K562 (cell line): ENCODE data around the gene ADAM10. TPM values are rescaled to one million over a fixed set of nuclear protein-coding genes. Genes with fewer than 3 reads are reported as not detected.

Source experiments
- DNMT1 ChIP-seq: fragments of 450-650 bp; IDR thresholded peaks from 2 replicates; pipeline ENCODE4 v1.6.1; 2016; ENCODE audit warnings: antibody characterized with exemption, mild to moderate bottlenecking
- FIP1L1 ChIP-seq: fragments of 200-400 bp; formaldehyde crosslinking; IDR thresholded peaks from 2 replicates; pipeline ENCODE4 v1.6.1; 2018; ENCODE audit warnings: mild to moderate bottlenecking, low read depth, low read length; ENCODE audit not compliant: poor library complexity, severe bottlenecking
- MAZ ChIP-seq, 2 experiments: fragments of 450-650 bp in 1 of 2; sonication (generic) in 1 of 2; formaldehyde crosslinking; IDR thresholded peaks in 1 of 2; conservative IDR thresholded peaks in 1 of 2; 2 replicates each; pipeline versions ENCODE4 v1.4.0 to v1.5.0; 2020; ENCODE audit warnings: mild to moderate bottlenecking in 1 of 2, missing genetic modification reagents in 1 of 2
- MIER1 ChIP-seq: fragments of 450-650 bp; IDR thresholded peaks from 2 replicates; pipeline ENCODE4 v1.6.1; 2016; ENCODE audit warnings: antibody characterized with exemption, mild to moderate bottlenecking, low read depth
- NFATC3 ChIP-seq: fragments of 450-650 bp; IDR thresholded peaks from 2 replicates; pipeline ENCODE4 v1.6.1; 2017; ENCODE audit warnings: mild to moderate bottlenecking
- NFRKB ChIP-seq: fragments of 450-650 bp; IDR thresholded peaks from 2 replicates; pipeline ENCODE4 v1.6.1; 2016; ENCODE audit warnings: low read depth
- NR2C2 ChIP-seq, 2 experiments: fragments of 200-800 bp in 1 of 2; sonication (Bioruptor generic) in 1 of 2; sonication (generic) in 1 of 2; formaldehyde crosslinking in 1 of 2; IDR thresholded peaks; 2 replicates each; pipeline versions ENCODE4 v1.6.1 to v1.8.0; 2016 to 2022; ENCODE audit warnings: mild to moderate bottlenecking in 1 of 2, missing compliant biosample characterization in 1 of 2, missing genetic modification characterization in 1 of 2, missing genetic modification reagents in 1 of 2
- SP1 ChIP-seq: sonication (generic); formaldehyde crosslinking; IDR thresholded peaks from 2 replicates; pipeline ENCODE4 v1.8.1; 2022; ENCODE audit warnings: mild to moderate bottlenecking, missing genetic modification reagents
- TOE1 ChIP-seq, 2 experiments: fragments of 450-650 bp in 1 of 2; sonication (generic) in 1 of 2; formaldehyde crosslinking in 1 of 2; IDR thresholded peaks; 2 replicates each; pipeline versions ENCODE4 v1.7.1 to v1.8.0; 2016 to 2022; ENCODE audit warnings: borderline replicate concordance in 2 of 2, mild to moderate bottlenecking in 2 of 2, antibody characterized with exemption in 1 of 2, inconsistent platforms in 1 of 2, low read depth in 1 of 2, missing genetic modification reagents in 1 of 2, moderate library complexity in 1 of 2
- USF1 ChIP-seq: sonication (generic); formaldehyde crosslinking; IDR thresholded peaks from 2 replicates; pipeline ENCODE4 v1.9.0; 2022; ENCODE audit warnings: mild to moderate bottlenecking, missing genetic modification reagents
- ZNF224 ChIP-seq: sonication (generic); formaldehyde crosslinking; IDR thresholded peaks from 2 replicates; pipeline ENCODE4 v1.8.0; 2022; ENCODE audit warnings: mild to moderate bottlenecking, missing genetic modification reagents
- ZNF239 ChIP-seq: fragments of 250-450 bp; sonication (Bioruptor Pico); IDR thresholded peaks from 2 replicates; pipeline ENCODE4 v1.4.0; 2020; ENCODE audit warnings: mild to moderate bottlenecking
- ZNF589 ChIP-seq: fragments of 200-800 bp; sonication (Bioruptor generic); IDR thresholded peaks from 2 replicates; pipeline ENCODE4 v1.6.1; 2016; ENCODE audit warnings: low read depth, missing genetic modification characterization, missing compliant biosample characterization
- polyA plus RNA-seq, 8 experiments: library from polyadenylated mRNA; depleted of rRNA in 4 of 8; stranded (reverse) in 5 of 8; unstranded in 3 of 8; fragments of >200 nt; fragmentation: Nextera tagmentation in 2 of 8; fragmentation: Illumina TruSeq in 1 of 8; extraction: Ambion mirVana in 2 of 8; extraction: Trizol in 1 of 8; gene quantifications; 2 replicates each; pipeline versions ENCODE4 v1.2.1 to v1.2.3, GENCODE V29; 2011 to 2014; ENCODE audit warnings: inconsistent platforms in 1 of 8, missing spikeins in 1 of 8
- total RNA-seq, 7 experiments: library from RNA; depleted of rRNA in 6 of 7; stranded (reverse); fragments of >200 nt in 6 of 7; fragmentation: Illumina TruSeq in 2 of 7; extraction: Trizol in 2 of 7; gene quantifications; 2 replicates each; pipeline versions ENCODE4 v1.2.1 to v1.2.3, GENCODE V29; 2011 to 2021; ENCODE audit warnings: low replicate concordance in 1 of 7
- TF ChIP-seq, protein P1 (sequence below): fragments of 250-450 bp; sonication (Bioruptor Pico); IDR thresholded peaks from 2 replicates; pipeline ENCODE4 v1.9.0; 2021; ENCODE audit warnings: mild to moderate bottlenecking, inconsistent platforms
- TF ChIP-seq, protein P2 (sequence below): fragments of 250-450 bp; sonication (Bioruptor Pico); IDR thresholded peaks from 2 replicates; pipeline ENCODE4 v1.8.0; 2021; ENCODE audit warnings: borderline replicate concordance, mild to moderate bottlenecking, moderate library complexity; ENCODE audit not compliant: poor library complexity, severe bottlenecking

The ADAM10 gene
- total and polyA plus RNA-seq, 9 of the 15 experiments (the other 6 are each of a cell fraction or from before 2014, with no cell fraction given): 11.9 to 152 (median 57.3) TPM

DNA sequence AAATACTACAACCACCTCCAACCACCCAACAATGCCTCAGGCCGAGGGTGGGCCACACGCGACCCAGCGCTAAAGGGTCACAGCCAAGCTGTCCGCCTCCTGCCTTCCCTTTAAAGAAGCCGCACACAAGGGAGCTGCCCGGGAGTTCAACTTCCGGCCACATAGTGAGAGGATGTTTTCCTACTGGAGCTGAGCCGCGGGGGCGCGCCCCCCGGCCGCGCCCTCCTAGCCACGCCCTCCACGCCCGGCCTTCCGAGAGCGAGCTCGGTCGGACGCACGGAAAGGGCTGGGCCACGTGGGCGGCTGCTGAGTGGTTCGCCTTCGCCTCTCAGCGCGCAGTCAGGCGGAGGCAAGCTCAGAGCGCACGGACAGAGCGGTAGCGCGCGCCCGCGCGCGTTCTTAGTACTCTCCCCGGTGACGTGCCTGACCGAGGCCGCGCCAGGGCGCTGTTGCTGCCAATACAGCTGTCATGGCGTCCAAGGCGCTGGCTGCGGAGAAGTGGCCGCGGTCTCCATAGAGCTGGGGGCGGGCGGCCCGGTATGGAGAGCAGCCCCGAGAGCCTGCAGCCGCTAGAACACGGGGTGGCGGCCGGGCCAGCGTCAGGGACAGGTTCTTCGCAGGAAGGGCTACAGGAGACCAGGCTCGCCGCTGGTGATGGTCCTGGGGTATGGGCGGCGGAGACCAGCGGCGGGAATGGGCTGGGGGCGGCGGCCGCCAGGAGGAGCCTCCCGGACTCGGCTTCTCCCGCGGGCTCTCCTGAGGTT is 21.5 kb upstream of the ADAM10 start, which contains the start of gene MINDY2 (continued):
- TF ChIP-seq, protein P1, sequence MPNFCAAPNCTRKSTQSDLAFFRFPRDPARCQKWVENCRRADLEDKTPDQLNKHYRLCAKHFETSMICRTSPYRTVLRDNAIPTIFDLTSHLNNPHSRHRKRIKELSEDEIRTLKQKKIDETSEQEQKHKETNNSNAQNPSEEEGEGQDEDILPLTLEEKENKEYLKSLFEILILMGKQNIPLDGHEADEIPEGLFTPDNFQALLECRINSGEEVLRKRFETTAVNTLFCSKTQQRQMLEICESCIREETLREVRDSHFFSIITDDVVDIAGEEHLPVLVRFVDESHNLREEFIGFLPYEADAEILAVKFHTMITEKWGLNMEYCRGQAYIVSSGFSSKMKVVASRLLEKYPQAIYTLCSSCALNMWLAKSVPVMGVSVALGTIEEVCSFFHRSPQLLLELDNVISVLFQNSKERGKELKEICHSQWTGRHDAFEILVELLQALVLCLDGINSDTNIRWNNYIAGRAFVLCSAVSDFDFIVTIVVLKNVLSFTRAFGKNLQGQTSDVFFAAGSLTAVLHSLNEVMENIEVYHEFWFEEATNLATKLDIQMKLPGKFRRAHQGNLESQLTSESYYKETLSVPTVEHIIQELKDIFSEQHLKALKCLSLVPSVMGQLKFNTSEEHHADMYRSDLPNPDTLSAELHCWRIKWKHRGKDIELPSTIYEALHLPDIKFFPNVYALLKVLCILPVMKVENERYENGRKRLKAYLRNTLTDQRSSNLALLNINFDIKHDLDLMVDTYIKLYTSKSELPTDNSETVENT (CRISPR knock-in tag): peak; percentile 85
- peak; percentile 74; the same call in 1 of the 2 replicates for TF ChIP-seq NFRKB
- TF ChIP-seq NFATC3: no peak
- peak; percentile 49 for TF ChIP-seq FIP1L1
- TF ChIP-seq TOE1 (IDR thresholded peaks at IDR 0.05; ENCODE audit: borderline replicate concordance): 0 out of 2 replicates have a peak, but pooled peaks have one; percentile 23
- TF ChIP-seq TOE1 (CRISPR knock-in tag; IDR thresholded peaks at IDR 0.05; ENCODE audit: borderline replicate concordance, low read depth): no peak
- TF ChIP-seq ZNF589 (CRISPR knock-in tag): peak; percentile 66; the same call in 1 of the 2 replicates
- no peak for TF ChIP-seq ZNF224
- peak; percentile 38; the same call in 1 of the 2 replicates for TF ChIP-seq ZNF239 (CRISPR knock-in tag)
- peak; percentile 89 for TF ChIP-seq SP1
- peak; percentile 51; the same call in 1 of the 2 replicates for TF ChIP-seq NR2C2 (CRISPR knock-in tag; IDR thresholded peaks at IDR 0.05)
- peak; percentile 90 for TF ChIP-seq NR2C2 (tag; IDR thresholded peaks at IDR 0.05)
- no peak for TF ChIP-seq MIER1
- TF ChIP-seq USF1 (CRISPR knock-in tag): peak; percentile 97
- TF ChIP-seq, protein P2, sequence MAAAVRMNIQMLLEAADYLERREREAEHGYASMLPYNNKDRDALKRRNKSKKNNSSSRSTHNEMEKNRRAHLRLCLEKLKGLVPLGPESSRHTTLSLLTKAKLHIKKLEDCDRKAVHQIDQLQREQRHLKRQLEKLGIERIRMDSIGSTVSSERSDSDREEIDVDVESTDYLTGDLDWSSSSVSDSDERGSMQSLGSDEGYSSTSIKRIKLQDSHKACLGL: peak; percentile 38
- TF ChIP-seq MAZ (CRISPR knock-in tag; conservative IDR thresholded peaks at IDR 0.05 in 1 of 2, IDR thresholded peaks at IDR 0.05 in 1 of 2): peak; percentile 67 to 71; a peak in 3 of 4 replicates
- no peak for TF ChIP-seq DNMT1
